Panc1 (cell line): ENCODE measurements around the gene REN. TPM values are rescaled to one million over a fixed set of nuclear protein-coding genes. Genes with fewer than 3 reads are reported as not detected.

Experiments used
- ATAC-seq: fragments of 200-7000 bp; cut with Tn5 transposase; 2 replicates; pipeline ENCODE4 v1.9.1; 2020; ENCODE audit warnings: mild to moderate bottlenecking, moderate library complexity
- BruUV-seq: library from RNA; stranded (reverse); fragments of 400-500 nt; replicated peaks from 2 replicates; lab custom pipeline; 2021; lab: Mats Ljungman, UMichigan
- CTCF ChIA-PET: fragments of 300-600 bp; sonication (Branson Sonifier 250); formaldehyde crosslinking; loops from one replicate; lab custom pipeline; 2022; ENCODE audit warnings: antibody characterized with exemption; lab: Charles Lee
- POLR2A ChIA-PET: fragments of 300-600 bp; sonication (Branson Sonifier 250); formaldehyde crosslinking; loops from one replicate; lab custom pipeline; 2022; ENCODE audit warnings: antibody characterized with exemption; lab: Charles Lee
- DNase-seq: peaks from one replicate; pipeline ENCODE4 v3.0.0-alpha.2; 2010; ENCODE audit warnings: low read depth, low spot score
- H3K27ac ChIP-seq: 2 replicates; pipeline ENCODE4 v1.5.1; 2011; ENCODE audit warnings: mild to moderate bottlenecking, low read length, inconsistent platforms
- H3K27me3 ChIP-seq: fragments of 200-500 bp; sonication (Bioruptor generic); 2 replicates; pipeline ENCODE4 v1.6.0; 2014; ENCODE audit warnings: low read length, inconsistent platforms; ENCODE audit not compliant: control insufficient read depth, insufficient read depth
- H3K36me3 ChIP-seq: fragments of 200-500 bp; sonication (Bioruptor generic); 2 replicates; pipeline ENCODE4 v1.5.1; 2014; ENCODE audit warnings: inconsistent platforms, mild to moderate bottlenecking, low read length, moderate library complexity; ENCODE audit not compliant: control insufficient read depth, insufficient read depth
- H3K4me1 ChIP-seq: 2 replicates; pipeline ENCODE4 v1.5.1; 2011; ENCODE audit warnings: inconsistent platforms, mild to moderate bottlenecking, low read length, moderate library complexity; ENCODE audit not compliant: control insufficient read depth, insufficient read depth
- H3K4me3 ChIP-seq, 2 experiments: 2 replicates each; pipeline ENCODE4 v1.5.1; 2011 to 2012; ENCODE audit warnings: low read depth in 2 of 2, low read length in 2 of 2, mild to moderate bottlenecking in 2 of 2, inconsistent platforms in 1 of 2, moderate library complexity in 1 of 2
- H3K9me3 ChIP-seq: fragments of 200-500 bp; sonication (Bioruptor generic); 2 replicates; pipeline ENCODE4 v1.5.1; 2014; ENCODE audit warnings: low read depth, mild to moderate bottlenecking, inconsistent platforms, low read length, moderate library complexity; ENCODE audit not compliant: control insufficient read depth, insufficient read depth
- CTCF ChIP-seq: fragments of 450-650 bp; IDR thresholded peaks from 2 replicates; pipeline ENCODE4 v1.5.1; 2017; ENCODE audit warnings: mild to moderate bottlenecking
- POLR2AphosphoS5 ChIP-seq: IDR thresholded peaks from 2 replicates; pipeline ENCODE4 v1.6.1; 2012; ENCODE audit warnings: mild to moderate bottlenecking, low read depth, low read length, moderate library complexity
- REST ChIP-seq, 2 experiments: IDR thresholded peaks; 2 replicates each; pipeline ENCODE4 v1.6.1; 2011 to 2012; ENCODE audit warnings: low read depth in 2 of 2, control low read depth in 1 of 2, low read length in 1 of 2, mild to moderate bottlenecking in 1 of 2, moderate library complexity in 1 of 2; ENCODE audit not compliant: insufficient read depth in 1 of 2
- SIN3A ChIP-seq: IDR thresholded peaks from 2 replicates; pipeline ENCODE4 v1.6.1; 2012; ENCODE audit warnings: low read depth, mild to moderate bottlenecking, low read length, moderate library complexity, borderline replicate concordance; ENCODE audit not compliant: insufficient read depth
- TCF7L2 ChIP-seq: IDR thresholded peaks from 2 replicates; pipeline ENCODE4 v1.6.1; 2011; ENCODE audit warnings: mild to moderate bottlenecking, low read depth, low read length, inconsistent platforms
- in situ Hi-C: cut with HindIII; loops from 2 replicates; pipeline ENCODE4 v1.10.0; 2016; ENCODE audit warnings: low sequenced_read_pairs, low pct_unique_long_range_greater_than_20kb
- intact Hi-C: fragments of 100-400 bp; cut with micrococcal nuclease; formaldehyde crosslinking; loops from one replicate; pipeline ENCODE4 v1.10.0; 2022; ENCODE audit not compliant: unreplicated experiment
- total RNA-seq: library from RNA; stranded (reverse); gene quantifications from one replicate; pipeline ENCODE4 v1.2.1, GENCODE V29; 2021; ENCODE audit not compliant: unreplicated experiment

REN gene
- total RNA-seq, 1 experiment from 2014 or later: not detected

GRCh38 chr1:204141131-204141530 lies 25.0 kb downstream of the REN start:
- Histone ChIP-seq H3K4me3 (no peak overlapping the region), H3K27ac (no peak overlapping the region), H3K36me3 (no peaks in the 10 kb centered on the region), H3K4me1 (no peaks in the 10 kb centered on the region), H3K27me3 (no peaks in the 10 kb centered on the region), H3K9me3 (no peaks in the 10 kb centered on the region)
- in situ Hi-C loops: loop anchor here (25.0 kb wide), 1 partner anchor 279 kb away; the partner anchor contains the start of gene SNRPE
- no peak for DNase-seq
- intact Hi-C loops: no loop called here
- no peak for TF ChIP-seq POLR2AphosphoS5
- no peak for TF ChIP-seq REST (IDR thresholded peaks at IDR 0.05; ENCODE audit: insufficient read depth in 1 of 2, low read depth in 2 of 2, low read length in 1 of 2)
- no TSS peak for BruUV-seq
- CTCF ChIA-PET: interaction anchor here (0.5 kb wide), 1 partner anchor 16 kb away, joined by 9 read pairs; no protein-coding TSS in a partner anchor
- ATAC-seq: no peak
- POLR2A ChIA-PET: no interaction called here

GRCh38 chr1:204139952-204140351 lies 26.2 kb downstream of the REN start:
- no TSS peak for BruUV-seq
- in situ Hi-C loops (loop anchor here (25.0 kb wide), 1 partner anchor 278 kb away; the partner anchor contains the start of gene SNRPE), intact Hi-C loops (no loop called here)
- CTCF ChIA-PET: interaction anchor here (0.7 to 1.2 kb wide), 2 partner anchors 11 to 300 kb away, joined by 4 to 7 read pairs; no protein-coding TSS in a partner anchor
- H3K27me3 ChIP-seq: no peaks in the 10 kb centered on the region
- TF ChIP-seq REST (IDR thresholded peaks at IDR 0.05; ENCODE audit: insufficient read depth in 1 of 2, low read depth in 2 of 2, low read length in 1 of 2): no peak
- no peak for TF ChIP-seq TCF7L2
- TF ChIP-seq SIN3A: no peak
- TF ChIP-seq POLR2AphosphoS5: no peak
- TF ChIP-seq CTCF: no peak
- POLR2A ChIA-PET: no interaction called here
- no peaks in the 10 kb centered on the region for H3K4me1 ChIP-seq
- DNase-seq (no peak), ATAC-seq (no peak)
- no peaks in the 10 kb centered on the region for H3K9me3 ChIP-seq
- H3K4me3 ChIP-seq: no peak overlapping the region
- no peak overlapping the region for H3K27ac ChIP-seq
- H3K36me3 ChIP-seq: no peaks in the 10 kb centered on the region
